IPS DF 6.9 (cell line): ENCODE measurements around the gene ASH1L.
A peak's percentile ranks its signal among the peaks of the same experiment; 100 is the strongest.
"Not testable (repeated sequence)": the region's sequence is repeated elsewhere in the genome, so short reads cannot be mapped to it uniquely, and the experiment has no call there.

Experiments used
- DNase-seq: peaks from one replicate; pipeline ENCODE4 v3.0.0-alpha.2; 2013; ENCODE audit warnings: low read depth, low spot score
- H3K27ac ChIP-seq: one replicate; pipeline ENCODE4 v1.5.1; 2013; ENCODE audit warnings: low read length, control low read depth
- H3K27me3 ChIP-seq: 2 replicates; pipeline ENCODE4 v1.6.1; 2013; ENCODE audit warnings: mild to moderate bottlenecking, low read length; ENCODE audit not compliant: control insufficient read depth, insufficient read depth
- H3K36me3 ChIP-seq: 2 replicates; pipeline ENCODE4 v1.6.1; 2013; ENCODE audit warnings: low read length; ENCODE audit not compliant: control insufficient read depth, insufficient read depth
- H3K4me1 ChIP-seq: 2 replicates; pipeline ENCODE4 v1.6.1; 2013; ENCODE audit warnings: low read length; ENCODE audit not compliant: control insufficient read depth, insufficient read depth
- H3K4me3 ChIP-seq: 2 replicates; pipeline ENCODE4 v1.5.1; 2013; ENCODE audit warnings: mild to moderate bottlenecking, low read length
- H3K9me3 ChIP-seq: 2 replicates; pipeline ENCODE4 v1.6.1; 2013; ENCODE audit warnings: low read length, inconsistent platforms; ENCODE audit not compliant: control insufficient read depth, insufficient read depth
- WGBS: extraction: QIAGEN DNeasy Blood & Tissue Kit; methylation state at CpG from one replicate; pipeline ENCODE4 v1.1.7; 2013; ENCODE audit warnings: mixed read lengths, missing lambda C conversion rate; ENCODE audit not compliant: insufficient read length, insufficient coverage; 5-methylcytosine and 5-hydroxymethylcytosine counted together

The ASH1L gene

DNA sequence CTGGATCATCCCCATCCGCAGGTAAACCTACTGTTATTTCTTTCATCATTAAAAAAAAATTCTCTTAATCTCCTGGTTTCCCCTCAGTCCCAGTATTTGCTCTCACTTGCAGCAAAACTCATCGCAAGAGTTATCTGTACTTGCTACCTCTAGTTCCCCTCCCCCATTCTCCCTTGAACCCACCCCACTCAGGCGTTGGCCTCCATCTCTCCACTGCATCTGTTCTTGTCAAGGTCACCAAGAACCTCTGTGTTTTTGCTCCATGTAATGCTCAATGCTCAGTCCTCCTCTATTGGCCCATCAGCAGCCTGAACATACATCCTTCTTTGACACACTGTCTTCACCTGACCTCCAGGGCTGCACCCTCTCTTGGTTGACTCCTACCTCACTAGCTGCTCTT is 265.9 kb downstream of the ASH1L start:
- no peaks in the 10 kb centered on the region for H3K9me3 ChIP-seq
- peaks cover 8% of the 10 kb centered on the region; the same call in 1 of the 2 replicates for H3K4me1 ChIP-seq
- no peak overlapping the region for H3K4me3 ChIP-seq
- H3K27ac ChIP-seq: no peak overlapping the region
- no peaks in the 10 kb centered on the region for H3K36me3 ChIP-seq
- no CpG with 5 or more reads among the region's 3 CpGs for WGBS
- peaks cover 8% of the 10 kb centered on the region; the same call in 1 of the 2 replicates for H3K27me3 ChIP-seq
- no peak for DNase-seq

DNA sequence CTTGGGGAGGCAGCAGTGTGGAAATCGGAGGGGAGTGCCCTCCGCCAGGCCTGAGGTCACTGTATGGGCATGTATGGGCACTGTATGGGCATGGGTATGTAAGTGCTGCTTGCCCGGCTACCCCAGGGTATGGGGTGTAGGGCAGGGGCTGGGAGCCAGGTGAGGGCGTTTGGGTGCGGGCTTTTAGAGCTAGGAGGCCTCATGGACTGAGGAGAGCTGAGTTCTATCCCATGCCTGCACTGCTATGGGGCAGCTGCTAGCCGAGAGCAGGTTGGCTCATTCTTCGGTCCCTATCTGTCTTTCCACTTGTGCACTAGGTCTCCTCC is 266.7 kb downstream of the ASH1L start:
- no peaks in the 10 kb centered on the region for H3K9me3 ChIP-seq
- no peak for DNase-seq
- peak overlapping the region; percentile 55; the same call in 1 of the 2 replicates for H3K4me3 ChIP-seq
- WGBS: no CpG with 5 or more reads among the region's 7 CpGs
- no peaks in the 10 kb centered on the region for H3K36me3 ChIP-seq
- H3K27ac ChIP-seq: no peak overlapping the region
- peaks cover 8% of the 10 kb centered on the region; the same call in 1 of the 2 replicates for H3K4me1 ChIP-seq
- peaks cover 8% of the 10 kb centered on the region; the same call in 1 of the 2 replicates for H3K27me3 ChIP-seq

DNA sequence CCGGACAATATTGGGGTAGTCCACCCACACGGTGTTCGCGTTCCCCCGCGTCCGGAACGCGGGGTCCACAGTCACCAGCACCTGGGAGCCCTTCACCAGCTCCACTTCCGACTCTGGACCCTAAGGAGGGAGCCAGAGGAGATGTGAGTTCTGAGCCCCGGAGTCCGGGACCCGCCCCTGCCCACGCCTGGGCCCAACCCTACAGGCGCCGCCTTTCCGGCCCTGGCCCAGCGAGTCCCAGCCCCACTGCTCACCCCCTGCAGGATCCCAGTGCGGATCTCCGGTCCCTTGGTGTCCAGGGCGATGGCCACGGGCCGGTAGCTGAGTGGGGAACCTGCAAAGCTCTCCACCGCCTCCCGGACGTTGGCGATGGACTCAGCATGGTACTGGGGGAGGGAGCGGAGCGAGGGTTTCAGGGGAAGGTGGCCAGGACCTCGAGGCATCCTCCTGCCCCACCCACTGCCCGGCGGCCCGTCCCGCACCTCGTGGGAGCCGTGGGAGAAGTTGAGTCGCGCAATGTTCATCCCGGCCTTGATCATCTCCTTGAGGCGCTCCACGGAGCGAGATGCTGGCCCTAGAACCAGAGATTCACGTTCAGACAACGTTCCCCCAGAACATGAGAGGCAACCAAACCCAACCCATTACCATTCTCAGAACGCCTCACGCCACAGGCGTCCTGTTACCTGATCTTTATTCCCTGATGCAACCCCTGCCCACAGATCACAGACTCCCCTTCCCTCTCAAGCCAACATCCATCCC is 267.2 kb downstream of the ASH1L start:
- Histone ChIP-seq H3K27me3 (peaks cover 8% of the 10 kb centered on the region; the same call in 1 of the 2 replicates), H3K9me3 (no peaks in the 10 kb centered on the region), H3K27ac (no peak overlapping the region), H3K4me3 (peak overlapping the region; percentile 55; the same call in 1 of the 2 replicates), H3K4me1 (peaks cover 8% of the 10 kb centered on the region; the same call in 1 of the 2 replicates), H3K36me3 (no peaks in the 10 kb centered on the region)
- WGBS: no CpG with 5 or more reads among the region's 47 CpGs
- DNase-seq: no peak

DNA sequence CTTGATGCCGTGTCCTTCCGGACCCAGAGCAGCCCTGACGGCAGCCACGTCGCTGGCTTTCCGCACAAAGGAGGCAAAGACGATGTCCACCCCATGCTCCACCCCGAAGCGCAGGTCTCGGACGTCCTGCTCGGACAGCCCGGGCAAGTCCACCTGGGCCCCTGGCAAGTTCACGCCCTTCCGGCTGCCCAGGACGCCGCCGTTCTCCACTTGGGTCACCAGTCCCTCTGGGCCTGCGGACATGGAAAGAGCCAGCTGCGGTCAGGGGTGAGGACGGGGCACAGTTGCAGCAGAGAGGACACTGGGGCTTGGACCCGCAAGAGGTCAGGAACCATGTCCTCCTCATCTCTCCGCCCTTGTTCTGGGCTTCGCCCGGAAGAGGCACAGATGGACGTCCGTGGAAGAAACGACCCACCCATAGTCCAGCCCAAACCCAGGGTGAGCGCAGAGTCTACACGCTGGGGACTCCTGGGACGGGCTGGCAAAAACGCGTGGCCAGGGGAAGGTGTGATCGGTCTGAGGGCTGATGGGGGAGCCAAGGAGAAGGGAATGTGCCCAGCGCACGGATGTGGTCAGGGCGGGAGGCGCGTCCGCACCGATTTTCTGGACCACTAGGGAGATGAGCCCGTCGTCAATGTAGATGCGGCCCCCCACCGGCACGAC is 268.0 kb downstream of the ASH1L start:
- peak overlapping the region; percentile 55; the same call in 1 of the 2 replicates for H3K4me3 ChIP-seq
- no peak for DNase-seq
- H3K36me3 ChIP-seq: no peaks in the 10 kb centered on the region
- no CpG with 5 or more reads among the region's 46 CpGs for WGBS
- H3K4me1 ChIP-seq: peaks cover 8% of the 10 kb centered on the region; the same call in 1 of the 2 replicates
- no peaks in the 10 kb centered on the region for H3K9me3 ChIP-seq
- H3K27me3 ChIP-seq: peaks cover 8% of the 10 kb centered on the region; the same call in 1 of the 2 replicates
- no peak overlapping the region for H3K27ac ChIP-seq

DNA sequence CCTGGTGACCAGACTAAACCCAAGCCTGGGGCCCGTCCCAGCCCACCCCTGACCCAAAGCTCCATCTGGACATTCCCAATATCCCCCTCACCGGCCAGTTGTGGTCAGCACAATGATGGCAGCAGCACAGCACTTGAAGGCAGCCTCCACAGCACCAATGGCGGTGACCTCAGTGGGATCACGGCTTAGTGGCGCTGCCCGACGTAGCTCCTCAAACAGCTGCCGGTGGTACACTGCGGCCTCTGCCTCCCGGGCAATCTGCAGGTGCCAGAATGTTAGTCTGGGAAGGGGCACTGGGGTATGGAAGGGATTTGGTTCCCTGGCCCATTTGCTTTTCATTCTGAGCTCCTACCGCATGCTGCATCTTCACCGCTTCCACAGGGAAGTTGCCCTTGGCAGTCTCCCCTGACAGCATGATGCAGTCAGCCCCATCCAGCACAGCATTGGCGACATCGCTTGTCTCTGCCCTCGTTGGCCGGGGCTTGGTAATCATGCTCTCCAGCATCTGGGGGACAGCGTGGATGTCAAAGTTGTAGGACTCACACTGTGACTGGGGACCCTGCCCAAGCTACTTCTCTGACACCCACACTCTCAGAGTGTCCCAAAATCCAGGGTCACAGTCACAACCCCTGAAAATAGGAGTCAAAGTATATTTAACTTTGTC is 269.4 kb downstream of the ASH1L start:
- Histone ChIP-seq H3K4me3 (no peak overlapping the region), H3K36me3 (no peaks in the 10 kb centered on the region), H3K27me3 (peaks cover 8% of the 10 kb centered on the region; the same call in 1 of the 2 replicates), H3K4me1 (peaks cover 8% of the 10 kb centered on the region; the same call in 1 of the 2 replicates), H3K27ac (no peak overlapping the region), H3K9me3 (no peaks in the 10 kb centered on the region)
- DNase-seq: no peak
- WGBS: no CpG with 5 or more reads among the region's 17 CpGs

DNA sequence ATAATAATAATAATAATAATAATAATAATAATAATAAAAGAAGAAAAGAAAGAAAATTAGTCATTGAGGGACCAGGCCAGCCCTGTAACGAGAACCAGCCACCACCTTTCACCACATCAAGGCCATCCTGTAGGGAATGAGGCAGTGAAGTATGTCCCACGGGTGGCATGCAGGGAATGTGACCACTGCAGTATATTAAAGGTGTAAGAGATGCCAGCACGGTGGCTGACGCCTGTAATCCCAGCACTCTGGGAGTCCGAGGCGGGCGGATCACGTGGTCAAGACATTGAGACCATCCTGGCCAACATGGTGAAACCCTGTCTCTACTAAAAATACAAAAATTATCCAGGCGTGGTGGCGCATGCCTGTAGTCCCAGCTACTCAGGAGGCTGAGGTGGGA is 271.6 kb downstream of the ASH1L start:
- not testable (repeated sequence) for DNase-seq, H3K27me3 ChIP-seq, H3K4me3 ChIP-seq, H3K4me1 ChIP-seq, H3K9me3 ChIP-seq, H3K36me3 ChIP-seq, H3K27ac ChIP-seq
- no CpG with 5 or more reads among the region's 10 CpGs for WGBS

DNA sequence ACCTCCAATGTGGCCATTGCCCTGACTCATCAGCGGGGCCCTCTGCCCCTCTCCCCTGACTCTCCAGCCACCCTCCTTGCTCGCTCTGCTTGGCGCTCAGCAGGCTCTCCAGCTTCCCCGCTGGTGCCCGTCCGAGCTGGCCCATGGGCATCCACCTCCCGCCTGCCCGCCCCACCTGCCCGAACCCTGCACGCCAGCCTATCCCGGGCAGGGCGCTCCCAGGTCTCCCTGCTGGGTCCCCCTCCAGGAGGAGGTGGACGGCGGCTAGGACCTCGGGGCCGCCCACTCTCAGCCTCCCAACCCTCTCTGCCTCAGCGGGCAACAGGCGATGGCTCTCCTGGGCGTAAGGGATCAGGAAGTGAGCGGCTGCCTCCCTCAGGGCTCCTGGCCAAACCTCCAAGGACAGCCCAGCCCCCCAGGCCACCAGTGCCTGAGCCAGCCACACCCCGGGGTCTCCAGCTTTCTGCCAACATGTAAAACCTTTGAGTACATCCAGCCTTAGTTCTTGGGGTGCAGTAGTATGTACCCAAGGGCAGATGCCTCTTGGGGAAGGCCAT is 274.5 kb downstream of the ASH1L start:
- no CpG with 5 or more reads among the region's 21 CpGs for WGBS
- H3K27ac ChIP-seq: no peak overlapping the region
- no peaks in the 10 kb centered on the region for H3K36me3 ChIP-seq
- no peak for DNase-seq
- H3K27me3 ChIP-seq: no peaks in the 10 kb centered on the region
- H3K4me1 ChIP-seq: no peaks in the 10 kb centered on the region
- no peaks in the 10 kb centered on the region for H3K9me3 ChIP-seq
- H3K4me3 ChIP-seq: no peak overlapping the region

DNA sequence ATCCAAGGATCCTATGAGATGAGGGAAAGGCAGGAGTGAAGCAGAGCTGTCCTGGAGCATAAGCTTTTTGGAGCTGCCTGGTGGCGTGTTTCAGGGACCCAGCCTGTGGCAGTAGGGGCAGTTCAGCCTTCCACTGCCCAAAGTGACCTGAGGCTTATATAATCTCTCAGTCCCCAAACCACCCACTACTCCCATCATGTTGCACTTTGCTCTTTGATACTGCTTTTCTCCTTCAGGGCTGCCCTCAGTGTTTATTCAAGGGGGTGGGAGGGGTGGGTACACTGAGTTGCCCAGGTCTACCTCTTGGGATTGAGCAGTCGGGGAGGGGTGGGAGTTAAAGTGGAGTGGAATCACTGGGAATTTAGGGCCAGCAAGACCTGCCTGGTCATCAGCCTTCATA is 276.1 kb downstream of the ASH1L start:
- H3K4me3 ChIP-seq: no peak overlapping the region
- DNase-seq: no peak
- no CpG with 5 or more reads among the region's 2 CpGs for WGBS
- H3K27me3 ChIP-seq: no peaks in the 10 kb centered on the region
- no peak overlapping the region for H3K27ac ChIP-seq
- no peaks in the 10 kb centered on the region for H3K36me3 ChIP-seq
- no peaks in the 10 kb centered on the region for H3K9me3 ChIP-seq
- H3K4me1 ChIP-seq: no peaks in the 10 kb centered on the region

DNA sequence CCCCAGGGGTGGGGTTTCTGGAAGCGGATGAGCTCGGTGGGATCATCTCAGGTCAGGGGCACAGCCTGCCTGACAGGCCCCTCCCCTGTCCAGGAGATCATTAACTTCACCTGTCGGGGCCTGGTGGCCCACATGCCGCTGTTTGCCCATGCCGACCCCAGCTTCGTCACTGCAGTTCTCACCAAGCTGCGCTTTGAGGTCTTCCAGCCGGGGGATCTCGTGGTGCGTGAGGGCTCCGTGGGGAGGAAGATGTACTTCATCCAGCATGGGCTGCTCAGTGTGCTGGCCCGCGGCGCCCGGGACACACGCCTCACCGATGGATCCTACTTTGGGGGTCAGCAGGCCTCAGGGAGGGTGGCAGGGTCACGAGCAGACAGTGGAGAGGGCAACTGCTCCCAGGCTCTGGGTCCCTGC is 277.0 kb downstream of the ASH1L start:
- Histone ChIP-seq H3K4me1 (no peaks in the 10 kb centered on the region), H3K9me3 (no peaks in the 10 kb centered on the region), H3K27me3 (no peaks in the 10 kb centered on the region), H3K36me3 (no peaks in the 10 kb centered on the region), H3K27ac (no peak overlapping the region), H3K4me3 (no peak overlapping the region)
- no CpG with 5 or more reads among the region's 18 CpGs for WGBS
- DNase-seq: no peak
